Fibroblast of lung (primary cell): ENCODE results near the gene VSIR.

Experiments used
- EZH2 ChIP-seq: IDR thresholded peaks from 2 replicates; pipeline ENCODE4 v1.5.1; 2012; ENCODE audit warnings: low read length, control low read depth, mild to moderate bottlenecking; ENCODE audit errors: missing control alignments
- TF ChIP-seq, protein P1 (sequence below), 2 donors: IDR thresholded peaks in 1 of 2; conservative IDR thresholded peaks in 1 of 2; 1 replicate in 1 of 2; 2 replicates in 1 of 2; pipeline ENCODE4 v1.5.1; 2011 to 2012; ENCODE audit warnings: low read length in 2 of 2, control low read depth in 1 of 2, inconsistent platforms in 1 of 2, low read depth in 1 of 2, mild to moderate bottlenecking in 1 of 2

GRCh38 chr10:71724539-71724938 lies 48.8 kb downstream of the VSIR start:
- TF ChIP-seq, protein P1, sequence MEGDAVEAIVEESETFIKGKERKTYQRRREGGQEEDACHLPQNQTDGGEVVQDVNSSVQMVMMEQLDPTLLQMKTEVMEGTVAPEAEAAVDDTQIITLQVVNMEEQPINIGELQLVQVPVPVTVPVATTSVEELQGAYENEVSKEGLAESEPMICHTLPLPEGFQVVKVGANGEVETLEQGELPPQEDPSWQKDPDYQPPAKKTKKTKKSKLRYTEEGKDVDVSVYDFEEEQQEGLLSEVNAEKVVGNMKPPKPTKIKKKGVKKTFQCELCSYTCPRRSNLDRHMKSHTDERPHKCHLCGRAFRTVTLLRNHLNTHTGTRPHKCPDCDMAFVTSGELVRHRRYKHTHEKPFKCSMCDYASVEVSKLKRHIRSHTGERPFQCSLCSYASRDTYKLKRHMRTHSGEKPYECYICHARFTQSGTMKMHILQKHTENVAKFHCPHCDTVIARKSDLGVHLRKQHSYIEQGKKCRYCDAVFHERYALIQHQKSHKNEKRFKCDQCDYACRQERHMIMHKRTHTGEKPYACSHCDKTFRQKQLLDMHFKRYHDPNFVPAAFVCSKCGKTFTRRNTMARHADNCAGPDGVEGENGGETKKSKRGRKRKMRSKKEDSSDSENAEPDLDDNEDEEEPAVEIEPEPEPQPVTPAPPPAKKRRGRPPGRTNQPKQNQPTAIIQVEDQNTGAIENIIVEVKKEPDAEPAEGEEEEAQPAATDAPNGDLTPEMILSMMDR (conservative IDR thresholded peaks at IDR 0.05 in 1 of 2, IDR thresholded peaks at IDR 0.05 in 1 of 2; ENCODE audit: low read depth in 1 of 2, low read length in 2 of 2): no peak
- TF ChIP-seq EZH2: no peak
